Measurements from ENCODE around the gene PISD.

The PISD gene

GRCh38 chr22:31691408-31691807 is 29.4 kb upstream of the PISD start:
- DNase-seq = no peak
- H3K36me3 ChIP-seq (ENCODE audit: control insufficient read depth in 4 of 4, insufficient read depth in 4 of 4, low read length in 3 of 4) = peaks cover 22 to 53% (median 36%) of the 10 kb centered on the region in 4 experiments
- H3K27me3 ChIP-seq (replicated peaks in 2 of 5; ENCODE audit: control insufficient read depth in 4 of 5, insufficient read depth in 5 of 5, low read length in 4 of 5) = no peaks in the 10 kb centered on the region
- no peaks in the 10 kb centered on the region for H3K9me3 ChIP-seq (ENCODE audit: control extremely low read depth in 1 of 5, control insufficient read depth in 4 of 5, insufficient read depth in 2 of 5, low read depth in 1 of 5, low read length in 4 of 5)
- CTCF ChIA-PET = interaction anchor here (0.6 to 1.4 kb wide), 3 partner anchors 26 to 54 kb away, joined by 3 read pairs; no protein-coding TSS in a partner anchor
- H3K27ac ChIP-seq (ENCODE audit: insufficient read depth in 1 of 2, low read depth in 1 of 2, low read length in 2 of 2, poor library complexity in 1 of 2, severe bottlenecking in 2 of 2) = no peak overlapping the region
- POLR2A ChIA-PET = no interaction called here
- WGBS (ENCODE audit: insufficient coverage) = 88% methylated on average over 1 of the region's 3 CpGs
- no peak overlapping the region for H3K4me3 ChIP-seq (ENCODE audit: control insufficient read depth in 1 of 7, extremely low read depth in 1 of 7, insufficient read depth in 4 of 7, low read depth in 2 of 7, low read length in 6 of 7)
- peaks cover 0 to 15% (median 5%) of the 10 kb centered on the region in 4 experiments for H3K4me1 ChIP-seq (ENCODE audit: control extremely low read depth in 1 of 4, control insufficient read depth in 4 of 4, insufficient read depth in 4 of 4, low read length in 3 of 4)

GRCh38 chr22:31683181-31684105 is 21.4 kb upstream of the PISD start:
- no peaks in the 10 kb centered on the region for H3K9me3 ChIP-seq (ENCODE audit: control extremely low read depth in 1 of 5, control insufficient read depth in 4 of 5, insufficient read depth in 2 of 5, low read depth in 1 of 5, low read length in 4 of 5)
- H3K27ac ChIP-seq (ENCODE audit: insufficient read depth in 1 of 2, low read depth in 1 of 2, low read length in 2 of 2, poor library complexity in 1 of 2, severe bottlenecking in 2 of 2) = no peak overlapping the region
- H3K4me1 ChIP-seq (ENCODE audit: control extremely low read depth in 1 of 4, control insufficient read depth in 4 of 4, insufficient read depth in 4 of 4, low read length in 3 of 4) = no peaks in the 10 kb centered on the region
- ChIA-PET CTCF (interaction anchor here (1.0 kb wide), 1 partner anchor 92 kb away, joined by 3 read pairs; no protein-coding TSS in a partner anchor), POLR2A (no interaction called here)
- no peak for DNase-seq
- H3K36me3 ChIP-seq (ENCODE audit: control insufficient read depth in 4 of 4, insufficient read depth in 4 of 4, low read length in 3 of 4) = peaks cover 7 to 55% (median 39%) of the 10 kb centered on the region in 4 experiments
- H3K4me3 ChIP-seq (ENCODE audit: control insufficient read depth in 1 of 7, extremely low read depth in 1 of 7, insufficient read depth in 4 of 7, low read depth in 2 of 7, low read length in 6 of 7) = no peak overlapping the region
- WGBS (ENCODE audit: insufficient coverage) = 97% methylated on average over 8 of the region's 13 CpGs
- no peaks in the 10 kb centered on the region for H3K27me3 ChIP-seq (replicated peaks in 2 of 5; ENCODE audit: control insufficient read depth in 4 of 5, insufficient read depth in 5 of 5, low read length in 4 of 5)

- no peak for DNase-seq
- H3K4me1 ChIP-seq (ENCODE audit: control extremely low read depth in 1 of 4, control insufficient read depth in 4 of 4, insufficient read depth in 4 of 4, low read length in 3 of 4) = no peaks in the 10 kb centered on the region
- WGBS (ENCODE audit: insufficient coverage) = 93% methylated on average over 6 of the region's 7 CpGs
- H3K27me3 ChIP-seq (replicated peaks in 2 of 5; ENCODE audit: control insufficient read depth in 4 of 5, insufficient read depth in 5 of 5, low read length in 4 of 5) = no peaks in the 10 kb centered on the region
- ChIA-PET CTCF (interaction anchor here (1.0 to 1.1 kb wide), 2 partner anchors 17 to 93 kb away, joined by 3 to 4 read pairs; no protein-coding TSS in a partner anchor), POLR2A (no interaction called here)
- no peak overlapping the region for H3K27ac ChIP-seq (ENCODE audit: insufficient read depth in 1 of 2, low read depth in 1 of 2, low read length in 2 of 2, poor library complexity in 1 of 2, severe bottlenecking in 2 of 2)
- H3K9me3 ChIP-seq (ENCODE audit: control extremely low read depth in 1 of 5, control insufficient read depth in 4 of 5, insufficient read depth in 2 of 5, low read depth in 1 of 5, low read length in 4 of 5) = no peaks in the 10 kb centered on the region
- H3K36me3 ChIP-seq (ENCODE audit: control insufficient read depth in 4 of 4, insufficient read depth in 4 of 4, low read length in 3 of 4) = peaks cover 4 to 48% (median 39%) of the 10 kb centered on the region in 4 experiments
- no peak overlapping the region for H3K4me3 ChIP-seq (ENCODE audit: control insufficient read depth in 1 of 7, extremely low read depth in 1 of 7, insufficient read depth in 4 of 7, low read depth in 2 of 7, low read length in 6 of 7)
Measured at GRCh38 chr22:31682751-31683150, 20.7 kb upstream of the PISD start.

- CTCF ChIA-PET = interaction anchor here (0.7 to 1.1 kb wide), 4 partner anchors 16 to 124 kb away, joined by 3 to 4 read pairs (median 4); no protein-coding TSS in a partner anchor
- POLR2A ChIA-PET = no interaction called here
- H3K4me3 ChIP-seq (ENCODE audit: control insufficient read depth in 1 of 7, extremely low read depth in 1 of 7, insufficient read depth in 4 of 7, low read depth in 2 of 7, low read length in 6 of 7) = no peak overlapping the region
Measured at GRCh38 chr22:31681349-31682345, 19.6 kb upstream of the PISD start.

GRCh38 chr22:31680861-31681341 is 18.9 kb upstream of the PISD start:
- CTCF ChIA-PET = interaction anchor here (0.7 to 1.1 kb wide), 3 partner anchors 15 to 123 kb away, joined by 3 to 4 read pairs (median 3); no protein-coding TSS in a partner anchor
- Histone ChIP-seq H3K27me3 (replicated peaks in 2 of 5; ENCODE audit: control insufficient read depth in 4 of 5, insufficient read depth in 5 of 5, low read length in 4 of 5) (no peaks in the 10 kb centered on the region), H3K9me3 (ENCODE audit: control extremely low read depth in 1 of 5, control insufficient read depth in 4 of 5, insufficient read depth in 2 of 5, low read depth in 1 of 5, low read length in 4 of 5) (no peaks in the 10 kb centered on the region), H3K27ac (ENCODE audit: insufficient read depth in 1 of 2, low read depth in 1 of 2, low read length in 2 of 2, poor library complexity in 1 of 2, severe bottlenecking in 2 of 2) (no peak overlapping the region), H3K4me3 (ENCODE audit: control insufficient read depth in 1 of 7, extremely low read depth in 1 of 7, insufficient read depth in 4 of 7, low read depth in 2 of 7, low read length in 6 of 7) (no peak overlapping the region), H3K4me1 (ENCODE audit: control extremely low read depth in 1 of 4, control insufficient read depth in 4 of 4, insufficient read depth in 4 of 4, low read length in 3 of 4) (peaks cover 0 to 10% (median 4%) of the 10 kb centered on the region in 4 experiments), H3K36me3 (ENCODE audit: control insufficient read depth in 4 of 4, insufficient read depth in 4 of 4, low read length in 3 of 4) (peaks cover 4 to 37% (median 31%) of the 10 kb centered on the region in 4 experiments)
- POLR2A ChIA-PET = no interaction called here
- WGBS (ENCODE audit: insufficient coverage) = 93% methylated on average over 7 of the region's 9 CpGs
- DNase-seq = no peak

More at GRCh38 chr22:31681349-31682345, 19.6 kb upstream of the PISD start:
- no peak overlapping the region for H3K27ac ChIP-seq (ENCODE audit: insufficient read depth in 1 of 2, low read depth in 1 of 2, low read length in 2 of 2, poor library complexity in 1 of 2, severe bottlenecking in 2 of 2)
- H3K4me1 ChIP-seq (ENCODE audit: control extremely low read depth in 1 of 4, control insufficient read depth in 4 of 4, insufficient read depth in 4 of 4, low read length in 3 of 4) = peaks cover 0 to 5% (median 1%) of the 10 kb centered on the region in 4 experiments
- H3K9me3 ChIP-seq (ENCODE audit: control extremely low read depth in 1 of 5, control insufficient read depth in 4 of 5, insufficient read depth in 2 of 5, low read depth in 1 of 5, low read length in 4 of 5) = no peaks in the 10 kb centered on the region
- no peaks in the 10 kb centered on the region for H3K27me3 ChIP-seq (replicated peaks in 2 of 5; ENCODE audit: control insufficient read depth in 4 of 5, insufficient read depth in 5 of 5, low read length in 4 of 5)
- WGBS (ENCODE audit: insufficient coverage) = 95% methylated on average over 11 of the region's 17 CpGs
- no peak for DNase-seq
- peaks cover 4 to 43% (median 35%) of the 10 kb centered on the region in 4 experiments for H3K36me3 ChIP-seq (ENCODE audit: control insufficient read depth in 4 of 4, insufficient read depth in 4 of 4, low read length in 3 of 4)

- 98% methylated on average over 7 of the region's 7 CpGs for WGBS (ENCODE audit: insufficient coverage)
- peaks cover 0 to 10% (median 4%) of the 10 kb centered on the region in 4 experiments for H3K4me1 ChIP-seq (ENCODE audit: control extremely low read depth in 1 of 4, control insufficient read depth in 4 of 4, insufficient read depth in 4 of 4, low read length in 3 of 4)
- DNase-seq = no peak
- H3K9me3 ChIP-seq (ENCODE audit: control extremely low read depth in 1 of 5, control insufficient read depth in 4 of 5, insufficient read depth in 2 of 5, low read depth in 1 of 5, low read length in 4 of 5) = no peaks in the 10 kb centered on the region
- H3K36me3 ChIP-seq (ENCODE audit: control insufficient read depth in 4 of 4, insufficient read depth in 4 of 4, low read length in 3 of 4) = peaks cover 0 to 16% (median 13%) of the 10 kb centered on the region in 4 experiments
- CTCF ChIA-PET = no interaction called here
- POLR2A ChIA-PET = no interaction called here
- no peak overlapping the region for H3K4me3 ChIP-seq (ENCODE audit: control insufficient read depth in 1 of 7, extremely low read depth in 1 of 7, insufficient read depth in 4 of 7, low read depth in 2 of 7, low read length in 6 of 7)
- no peaks in the 10 kb centered on the region for H3K27me3 ChIP-seq (replicated peaks in 2 of 5; ENCODE audit: control insufficient read depth in 4 of 5, insufficient read depth in 5 of 5, low read length in 4 of 5)
- no peak overlapping the region for H3K27ac ChIP-seq (ENCODE audit: insufficient read depth in 1 of 2, low read depth in 1 of 2, low read length in 2 of 2, poor library complexity in 1 of 2, severe bottlenecking in 2 of 2)
Measured at GRCh38 chr22:31678748-31679147, 16.7 kb upstream of the PISD start.
